Tibial artery (tissue), 4 donors: ENCODE results near the gene RAVER2.

ENCODE experiments used
- DNase-seq, 2 donors: peaks; one replicate each; pipeline ENCODE4 v3.0.0-alpha.2; 2019
- H3K27ac ChIP-seq, 2 donors: fragments of 200-600 bp; sonication (generic) in 1 of 2; 1 replicate in 1 of 2; 2 replicates in 1 of 2; pipeline ENCODE4 v1.5.1; 2018 to 2019; ENCODE audit warnings: mild to moderate bottlenecking in 1 of 2
- H3K27me3 ChIP-seq, 2 donors: fragments of 200-600 bp; sonication (generic) in 1 of 2; one replicate each; pipeline versions ENCODE4 v1.5.1 to v1.6.0; 2016 to 2019
- H3K36me3 ChIP-seq, 3 donors: fragments of 200-600 bp; sonication (generic) in 2 of 3; one replicate each; pipeline ENCODE4 v1.5.1; 2016 to 2019; ENCODE audit warnings: mild to moderate bottlenecking in 2 of 3
- H3K4me1 ChIP-seq, 4 donors: fragments of 200-600 bp; sonication (generic) in 2 of 4; 1 replicate in 3 of 4; 2 replicates in 1 of 4; pipeline ENCODE4 v1.5.1; 2016 to 2019
- H3K4me3 ChIP-seq, 2 donors: fragments of 200-600 bp; sonication (generic) in 1 of 2; 1 replicate in 1 of 2; 2 replicates in 1 of 2; pipeline ENCODE4 v1.5.1; 2018 to 2019; ENCODE audit warnings: mild to moderate bottlenecking in 2 of 2
- H3K9me3 ChIP-seq, 3 donors: fragments of 200-600 bp; sonication (generic) in 1 of 3; one replicate each; pipeline ENCODE4 v1.5.1; 2016 to 2019
- CTCF ChIP-seq, 2 experiments: fragments of 200-600 bp in 1 of 2; fragments of 450-650 bp in 1 of 2; IDR thresholded peaks; one replicate each; pipeline ENCODE4 v1.5.1; 2017 to 2019; ENCODE audit warnings: antibody characterized with exemption in 2 of 2, mild to moderate bottlenecking in 1 of 2, moderate library complexity in 1 of 2
- intact Hi-C: fragments of 100-400 bp; cut with DNase I; formaldehyde crosslinking; loops from one replicate; pipeline ENCODE4 v1.15.0; 2023; ENCODE audit warnings: low total_unique reads

RAVER2 gene

GRCh38 chr1:64822621-64823020 lies 77.7 kb downstream of the RAVER2 start:
- H3K27ac ChIP-seq = no peak overlapping the region
- H3K36me3 ChIP-seq = no peaks in the 10 kb centered on the region
- intact Hi-C loops = loop anchor here (5.0 to 10.0 kb wide), 3 partner anchors 78 to 555 kb away; partner anchors contain the start of gene RAVER2
- H3K9me3 ChIP-seq = no peaks in the 10 kb centered on the region
- no peak for TF ChIP-seq CTCF (IDR thresholded peaks at IDR 0.05)
- no peak for DNase-seq
- no peaks in the 10 kb centered on the region for H3K27me3 ChIP-seq
- no peak overlapping the region for H3K4me3 ChIP-seq
- peaks cover 0 to 7% (median 0%) of the 10 kb centered on the region in 4 donors for H3K4me1 ChIP-seq

- H3K27ac ChIP-seq = no peak overlapping the region
- H3K4me1 ChIP-seq = peaks cover 0 to 7% (median 0%) of the 10 kb centered on the region in 4 donors
- no peaks in the 10 kb centered on the region for H3K27me3 ChIP-seq
- H3K9me3 ChIP-seq = no peaks in the 10 kb centered on the region
- peak in 1 of 2 donors; percentile 77 for DNase-seq
- H3K36me3 ChIP-seq = no peaks in the 10 kb centered on the region
- TF ChIP-seq CTCF (IDR thresholded peaks at IDR 0.05) = peak; percentile 85 to 88
- intact Hi-C loops = loop anchor here (5.0 to 10.0 kb wide), 3 partner anchors 79 to 557 kb away; partner anchors contain the start of gene RAVER2
- no peak overlapping the region for H3K4me3 ChIP-seq
Measured at GRCh38 chr1:64823691-64824476, 79.0 kb downstream of the RAVER2 start.

GRCh38 chr1:64826991-64827390 lies 82.1 kb downstream of the RAVER2 start:
- no peak for TF ChIP-seq CTCF (IDR thresholded peaks at IDR 0.05)
- Histone ChIP-seq H3K36me3 (peaks cover 7 to 14% (median 8%) of the 10 kb centered on the region in 3 donors), H3K27ac (no peak overlapping the region), H3K9me3 (no peaks in the 10 kb centered on the region), H3K4me3 (no peak overlapping the region), H3K27me3 (no peaks in the 10 kb centered on the region), H3K4me1 (peaks cover 0 to 7% (median 0%) of the 10 kb centered on the region in 4 donors)
- intact Hi-C loops = loop anchor here (10.0 kb wide), 1 partner anchor 82 kb away; the partner anchor contains the start of gene RAVER2
- no peak for DNase-seq

GRCh38 chr1:64828829-64829228 lies 84.0 kb downstream of the RAVER2 start:
- no peak for TF ChIP-seq CTCF (IDR thresholded peaks at IDR 0.05)
- intact Hi-C loops = loop anchor here (10.0 kb wide), 1 partner anchor 84 kb away; the partner anchor contains the start of gene RAVER2

GRCh38 chr1:64829411-64830029 lies 84.6 kb downstream of the RAVER2 start:
- DNase-seq = no peak
- H3K36me3 ChIP-seq = peaks cover 26 to 38% (median 34%) of the 10 kb centered on the region in 3 donors
- H3K27me3 ChIP-seq = no peaks in the 10 kb centered on the region
- intact Hi-C loops = loop anchor here (10.0 kb wide), 1 partner anchor 85 kb away; the partner anchor contains the start of gene RAVER2
- H3K4me3 ChIP-seq = no peak overlapping the region
- no peaks in the 10 kb centered on the region for H3K9me3 ChIP-seq
- no peak overlapping the region for H3K27ac ChIP-seq
- H3K4me1 ChIP-seq = peaks cover 0 to under 1% (median 0%) of the 10 kb centered on the region in 4 donors
- no peak for TF ChIP-seq CTCF (IDR thresholded peaks at IDR 0.05)

More at GRCh38 chr1:64828829-64829228, 84.0 kb downstream of the RAVER2 start:
- H3K4me3 ChIP-seq = no peak overlapping the region
- no peaks in the 10 kb centered on the region for H3K9me3 ChIP-seq
- peaks cover 20 to 31% (median 27%) of the 10 kb centered on the region in 3 donors for H3K36me3 ChIP-seq
- H3K27ac ChIP-seq = no peak overlapping the region
- no peaks in the 10 kb centered on the region for H3K27me3 ChIP-seq
- H3K4me1 ChIP-seq = peaks cover 0 to 3% (median 0%) of the 10 kb centered on the region in 4 donors
- no peak for DNase-seq
